ENCODE results near the gene STX8.

Gene STX8

GRCh38 chr17:9279893-9280292, 295.7 kb downstream of the STX8 start:
- no peaks in the 10 kb centered on the region for H3K9me3 ChIP-seq
- no peak overlapping the region for H3K4me3 ChIP-seq (ENCODE audit: low read depth, low read length)
- no peaks in the 10 kb centered on the region for H3K27me3 ChIP-seq
- no peak for DNase-seq
- H3K4me1 ChIP-seq: no peaks in the 10 kb centered on the region
- H3K36me3 ChIP-seq: no peaks in the 10 kb centered on the region
- no peak for TF ChIP-seq CTCF (IDR thresholded peaks at IDR 0.05; ENCODE audit: low read depth, low read length)

GRCh38 chr17:9274973-9275372, 300.6 kb downstream of the STX8 start:
- DNase-seq: no peak
- no peak for TF ChIP-seq CTCF (IDR thresholded peaks at IDR 0.05; ENCODE audit: low read depth, low read length)
- Histone ChIP-seq H3K4me1 (no peaks in the 10 kb centered on the region), H3K9me3 (no peaks in the 10 kb centered on the region), H3K36me3 (no peaks in the 10 kb centered on the region), H3K27me3 (no peaks in the 10 kb centered on the region), H3K4me3 (ENCODE audit: low read depth, low read length) (no peak overlapping the region)

GRCh38 chr17:9273428-9274391, 301.9 kb downstream of the STX8 start:
- no peaks in the 10 kb centered on the region for H3K27me3 ChIP-seq
- H3K4me1 ChIP-seq: no peaks in the 10 kb centered on the region

GRCh38 chr17:9272501-9273200, 303.0 kb downstream of the STX8 start:
- TF ChIP-seq CTCF (IDR thresholded peaks at IDR 0.05; ENCODE audit: low read depth, low read length): no peak
- Histone ChIP-seq H3K4me1 (no peaks in the 10 kb centered on the region), H3K27me3 (no peaks in the 10 kb centered on the region), H3K9me3 (no peaks in the 10 kb centered on the region), H3K36me3 (no peaks in the 10 kb centered on the region), H3K4me3 (ENCODE audit: low read depth, low read length) (no peak overlapping the region)
- DNase-seq: no peak

More at GRCh38 chr17:9273428-9274391, 301.9 kb downstream of the STX8 start:
- no peak for DNase-seq
- TF ChIP-seq CTCF (IDR thresholded peaks at IDR 0.05; ENCODE audit: low read depth, low read length): no peak
- no peaks in the 10 kb centered on the region for H3K9me3 ChIP-seq
- no peak overlapping the region for H3K4me3 ChIP-seq (ENCODE audit: low read depth, low read length)
- H3K36me3 ChIP-seq: no peaks in the 10 kb centered on the region

- Histone ChIP-seq H3K9me3 (no peaks in the 10 kb centered on the region), H3K36me3 (no peaks in the 10 kb centered on the region), H3K4me3 (ENCODE audit: low read depth, low read length) (no peak overlapping the region), H3K4me1 (no peaks in the 10 kb centered on the region), H3K27me3 (no peaks in the 10 kb centered on the region)
- no peak for DNase-seq
- no peak for TF ChIP-seq CTCF (IDR thresholded peaks at IDR 0.05; ENCODE audit: low read depth, low read length)
These were observed 303.6 kb downstream of the STX8 start for GRCh38 chr17:9271989-9272388.

- DNase-seq: no peak
- Histone ChIP-seq H3K36me3 (no peaks in the 10 kb centered on the region), H3K4me1 (no peaks in the 10 kb centered on the region), H3K4me3 (ENCODE audit: low read depth, low read length) (no peak overlapping the region), H3K27me3 (no peaks in the 10 kb centered on the region), H3K9me3 (no peaks in the 10 kb centered on the region)
- TF ChIP-seq CTCF (IDR thresholded peaks at IDR 0.05; ENCODE audit: low read depth, low read length): no peak
These were observed 304.7 kb downstream of the STX8 start for GRCh38 chr17:9270921-9271320.
